Measurements from ENCODE around the gene SPATA46. TPM values are rescaled to one million over a fixed set of nuclear protein-coding genes. Genes with fewer than 3 reads are reported as not detected.
A peak's percentile ranks its signal among the peaks of the same experiment; 100 is the strongest.
"Not testable (repeated sequence)": the region's sequence is repeated elsewhere in the genome, so short reads cannot be mapped to it uniquely, and the experiment has no call there.

The SPATA46 gene, protein sequence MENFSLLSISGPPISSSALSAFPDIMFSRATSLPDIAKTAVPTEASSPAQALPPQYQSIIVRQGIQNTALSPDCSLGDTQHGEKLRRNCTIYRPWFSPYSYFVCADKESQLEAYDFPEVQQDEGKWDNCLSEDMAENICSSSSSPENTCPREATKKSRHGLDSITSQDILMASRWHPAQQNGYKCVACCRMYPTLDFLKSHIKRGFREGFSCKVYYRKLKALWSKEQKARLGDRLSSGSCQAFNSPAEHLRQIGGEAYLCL
- total RNA-seq, result not detected in 2 replicates

- DNase-seq (ENCODE audit: low read depth in 2 of 2), result no peak
Measured at GRCh38 chr1:162376691-162377090, at the start of gene SPATA46. Gene SPATA46, minus strand, starts transcription at chr1:162376854. Its CDS starts 64 bp downstream, at chr1:162376790.

- DNase-seq (ENCODE audit: low read depth in 2 of 2), result no peak
Measured at GRCh38 chr1:162422662-162423375, 46.2 kb upstream of the SPATA46 start.

DNA sequence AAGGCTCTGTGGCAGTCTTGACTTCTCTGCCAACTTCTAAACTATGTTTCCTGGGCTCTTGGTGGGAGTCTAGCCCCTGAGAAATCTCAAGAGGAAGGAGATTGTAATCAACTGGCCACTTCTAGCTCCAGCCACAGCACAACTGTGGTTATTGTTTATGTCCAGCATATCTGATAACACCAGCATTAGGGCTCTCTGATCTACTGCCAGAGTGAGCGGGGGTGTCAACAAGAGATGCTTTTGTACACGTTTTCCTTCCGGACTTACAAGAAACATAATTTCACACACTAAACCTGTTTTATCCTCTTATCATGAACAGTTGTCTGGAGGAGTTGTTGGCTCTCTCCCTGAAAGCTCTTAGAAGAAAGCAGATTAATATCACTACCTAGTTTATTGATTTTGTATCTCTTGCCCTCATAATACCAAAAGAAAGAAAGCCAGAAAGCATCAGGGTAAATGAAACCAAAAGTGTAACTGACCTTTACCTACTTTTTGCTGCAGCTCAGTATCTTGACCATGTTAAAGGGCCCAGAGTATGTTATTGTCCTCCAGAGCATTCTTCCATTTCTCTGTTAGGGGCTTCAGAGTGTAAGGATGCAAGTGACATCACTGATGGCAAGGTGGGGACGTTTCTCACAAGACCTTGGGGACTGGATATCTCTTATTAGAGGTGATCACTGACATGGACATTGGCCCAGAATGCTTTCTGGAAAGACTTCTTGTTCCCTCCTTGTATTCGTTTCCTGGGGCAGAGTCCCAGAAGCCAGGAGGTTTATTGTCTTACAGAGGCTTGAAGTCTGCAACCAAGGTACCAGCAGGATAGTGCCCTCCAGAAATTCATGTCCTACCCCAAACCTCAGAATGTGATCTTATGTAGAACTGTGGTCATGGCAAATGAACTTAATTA is 44.9 kb upstream of the SPATA46 start:
- DNase-seq (ENCODE audit: low read depth in 2 of 2), result peak in 1 of 2 donors; percentile 37

DNA sequence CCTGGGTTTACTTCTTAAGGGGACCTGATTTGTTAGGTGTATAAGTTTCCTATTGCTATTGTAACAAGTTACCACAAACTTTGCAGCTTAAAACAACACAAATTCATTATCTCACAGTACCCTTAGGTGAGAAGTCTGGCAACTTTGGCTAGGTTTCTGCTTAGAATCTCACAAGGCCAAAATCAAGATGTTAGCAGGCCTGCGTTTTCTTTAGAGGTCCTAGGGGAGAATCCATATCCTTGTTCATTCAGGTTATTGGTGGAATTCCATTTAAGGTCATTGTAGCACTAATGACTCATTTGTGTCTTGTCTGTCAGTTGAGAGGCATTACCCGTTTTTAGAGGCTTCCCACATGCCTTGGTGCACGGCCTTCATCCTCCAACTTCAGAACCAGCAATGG is 43.5 kb upstream of the SPATA46 start:
- no peak for DNase-seq (ENCODE audit: low read depth in 2 of 2)

DNA sequence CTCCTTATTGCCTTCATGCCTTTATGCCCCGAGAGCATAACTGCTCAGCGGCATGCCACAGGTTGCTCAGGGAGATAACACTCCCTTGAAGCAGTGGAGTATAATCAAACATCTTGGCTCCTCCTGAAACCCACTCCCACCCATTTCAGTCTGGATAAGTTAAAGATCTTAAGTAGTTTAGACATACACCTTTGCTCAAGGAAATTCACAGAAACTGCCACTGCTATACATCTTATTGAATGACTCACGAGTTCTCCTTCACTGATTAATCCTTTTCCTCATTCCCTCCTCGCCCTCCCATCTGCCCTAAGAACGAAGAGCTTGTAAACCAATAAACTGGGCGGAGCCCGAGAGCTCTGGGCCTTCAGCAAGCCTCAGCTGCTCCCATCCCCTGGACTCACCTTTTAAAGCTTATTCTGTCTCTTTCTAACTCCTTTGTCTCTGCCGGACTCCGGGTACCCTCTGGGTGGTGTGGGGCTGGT is 42.8 kb upstream of the SPATA46 start:
- not testable (repeated sequence) for DNase-seq (ENCODE audit: low read depth in 2 of 2)

DNA sequence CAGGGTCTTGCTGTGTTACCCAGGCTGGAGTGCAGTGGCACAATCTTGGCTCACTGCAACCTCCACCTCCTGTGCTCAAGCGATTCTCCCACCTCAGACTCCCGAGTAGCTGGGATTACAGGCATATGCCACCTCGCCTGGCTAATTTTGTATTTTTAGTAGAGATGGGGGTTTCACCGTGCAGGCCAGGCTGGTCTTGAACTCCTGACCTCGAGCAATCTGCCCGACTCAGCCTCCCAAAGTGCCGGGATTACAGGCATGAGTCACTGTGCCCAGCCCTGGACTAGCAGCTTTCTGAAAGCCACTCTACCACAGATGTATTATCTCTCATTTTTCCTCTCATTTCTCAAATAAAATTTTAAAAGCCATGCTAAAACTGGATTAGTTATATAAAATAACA is 41.9 kb upstream of the SPATA46 start:
- DNase-seq (ENCODE audit: low read depth in 2 of 2), result not testable (repeated sequence)

DNA sequence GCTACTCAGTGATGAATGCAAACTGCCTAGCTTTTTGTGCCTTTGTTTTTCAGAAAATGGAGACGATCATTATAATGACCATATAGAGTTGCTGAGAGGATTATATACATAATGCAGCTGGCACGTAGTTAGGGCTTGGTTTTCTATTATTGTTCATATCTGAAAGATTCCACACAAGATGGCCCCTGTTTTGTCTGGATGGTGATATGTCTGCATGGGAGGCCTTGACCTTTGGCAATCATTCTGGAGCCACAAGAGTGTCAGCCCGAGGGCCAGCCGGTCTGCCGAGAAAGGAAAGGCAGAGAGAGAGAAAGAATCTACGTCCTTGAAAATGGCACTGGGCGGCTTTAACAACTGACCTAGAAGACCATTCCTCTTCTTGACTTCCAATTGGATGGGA is 41.0 kb upstream of the SPATA46 start:
- DNase-seq (ENCODE audit: low read depth in 2 of 2), result no peak

DNA sequence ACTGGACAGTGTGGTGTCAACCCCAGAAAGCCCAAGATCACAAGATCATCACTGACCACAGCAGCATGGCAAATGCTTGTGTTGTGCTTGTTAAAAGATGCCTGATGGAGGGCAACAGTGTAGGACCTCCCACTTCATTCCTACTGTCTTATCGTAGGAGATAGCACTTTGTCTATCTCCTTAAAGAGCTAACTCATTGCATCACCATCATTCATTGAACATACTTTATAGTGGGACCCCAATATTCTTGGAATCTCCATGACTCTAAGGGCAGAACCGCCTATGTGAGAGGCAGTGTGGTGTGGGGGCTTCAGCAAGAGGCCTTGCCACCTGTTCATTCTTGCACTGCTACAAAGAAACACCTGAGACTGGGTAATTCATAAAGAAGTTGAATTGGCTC is 40.3 kb upstream of the SPATA46 start:
- no peak for DNase-seq (ENCODE audit: low read depth in 2 of 2)

DNA sequence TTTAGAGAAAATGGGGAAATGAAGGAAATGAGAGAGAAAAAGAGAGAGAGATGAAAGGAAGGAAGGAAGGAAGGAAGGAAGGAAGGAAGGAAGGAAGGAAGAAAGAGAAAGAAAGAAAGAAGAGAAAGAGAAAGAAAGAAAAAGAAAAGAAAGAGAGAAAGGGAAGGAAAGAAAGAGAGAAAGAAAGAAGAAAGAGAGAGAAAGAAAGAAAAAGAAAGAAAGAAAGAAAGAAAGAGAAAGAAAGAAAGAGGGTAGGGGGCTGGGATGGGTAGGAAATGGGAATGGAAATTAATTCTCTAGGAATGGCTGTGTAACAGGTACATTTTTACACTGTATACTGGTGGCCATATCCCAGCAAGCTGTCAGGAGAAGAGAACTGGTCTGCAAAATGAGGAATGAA is 39.6 kb upstream of the SPATA46 start:
- no peak for DNase-seq (ENCODE audit: low read depth in 2 of 2)

- DNase-seq (ENCODE audit: low read depth in 2 of 2), result peak in 1 of 2 donors; percentile 32
Measured at GRCh38 chr1:162412002-162412401, 35.3 kb upstream of the SPATA46 start, which contains the start of gene SH2D1B. Gene SH2D1B, minus strand, starts transcription at chr1:162412136. Its CDS starts 120 bp downstream, at chr1:162412016.

GRCh38 chr1:162407539-162407938 is 30.9 kb upstream of the SPATA46 start:
- no peak for DNase-seq (ENCODE audit: low read depth in 2 of 2)

DNA sequence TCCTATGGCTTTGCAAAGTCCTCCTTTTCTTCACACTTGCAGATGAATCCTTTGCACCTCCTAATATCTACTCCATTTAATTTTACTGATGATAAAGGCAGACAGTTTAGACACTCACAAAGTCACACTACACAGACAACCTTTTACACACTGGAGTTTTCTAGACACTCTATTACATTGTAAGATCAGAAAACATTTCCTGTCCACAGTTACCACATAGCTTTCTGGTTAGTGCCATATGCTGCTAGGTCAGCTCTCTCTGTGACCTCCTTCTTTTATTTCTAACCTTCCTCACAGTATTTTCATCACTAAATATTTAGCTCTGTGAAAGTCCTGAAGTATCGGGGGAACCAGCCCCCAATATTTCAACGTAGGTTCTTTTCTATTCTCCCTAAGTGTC is 30.2 kb upstream of the SPATA46 start:
- peak in 1 of 2 donors; percentile 36 for DNase-seq (ENCODE audit: low read depth in 2 of 2)

- peak; percentile 22 to 63 for DNase-seq (ENCODE audit: low read depth in 2 of 2)
Measured at GRCh38 chr1:162405800-162406199, 29.1 kb upstream of the SPATA46 start.

DNA sequence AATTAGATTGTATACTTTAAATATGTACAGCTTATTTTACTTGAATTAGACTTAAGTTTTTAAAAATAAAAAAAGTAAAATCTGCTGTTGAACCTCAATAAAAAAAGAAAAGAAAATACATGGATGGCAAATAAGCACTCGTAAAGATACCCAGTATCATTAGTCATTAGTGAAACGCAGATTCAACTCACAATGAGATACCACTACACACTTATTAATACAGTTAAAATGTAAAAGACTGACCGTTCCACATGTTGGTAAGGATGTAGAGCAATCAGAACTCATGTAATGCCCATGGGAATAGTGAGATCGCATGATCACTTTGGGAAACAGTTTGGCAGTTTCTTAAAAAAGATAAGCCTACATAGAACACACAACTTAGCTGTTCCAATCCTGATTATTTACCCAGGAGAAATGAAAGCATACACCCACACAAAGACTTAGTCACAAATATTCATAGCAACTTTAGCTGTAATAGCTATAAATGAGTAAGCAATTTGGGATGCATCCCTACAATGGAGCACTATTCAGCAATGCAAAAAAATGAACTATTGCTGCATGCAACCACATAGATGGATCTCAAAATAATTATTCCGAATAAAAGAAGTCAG is 28.0 kb upstream of the SPATA46 start:
- no peak for DNase-seq (ENCODE audit: low read depth in 2 of 2)

- DNase-seq (ENCODE audit: low read depth in 2 of 2), result no peak
Measured at GRCh38 chr1:162400790-162401355, 24.2 kb upstream of the SPATA46 start.

DNA sequence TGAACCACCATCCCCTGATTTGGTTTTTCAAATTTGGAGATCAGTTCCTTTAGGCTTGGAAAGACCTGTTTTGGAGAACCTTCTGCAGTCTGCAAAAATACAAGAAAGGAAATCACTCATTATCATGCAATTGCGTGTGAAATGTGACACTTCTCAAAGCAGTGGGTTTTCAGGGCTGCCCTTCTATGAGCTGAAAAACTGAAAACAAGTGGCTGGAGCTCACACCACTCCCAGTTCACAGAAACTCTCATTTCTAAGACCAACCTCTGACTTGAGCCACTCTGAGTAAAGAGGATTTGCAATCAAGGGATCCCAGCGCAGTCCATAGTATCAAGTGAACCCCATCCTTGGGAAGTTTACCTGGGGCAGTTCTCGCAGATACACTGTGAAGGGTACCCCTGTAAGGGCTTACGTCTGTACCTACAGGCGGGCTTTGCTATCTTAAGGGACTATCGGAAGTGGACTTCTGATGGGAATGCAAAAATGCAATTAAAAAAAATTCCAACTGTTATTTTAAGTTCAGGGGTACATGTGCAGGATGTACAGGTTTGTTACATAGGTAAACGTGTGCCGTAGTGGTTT is 22.4 kb upstream of the SPATA46 start:
- DNase-seq (ENCODE audit: low read depth in 2 of 2), result no peak

- DNase-seq (ENCODE audit: low read depth in 2 of 2), result no peak
Measured at GRCh38 chr1:162397943-162398560, 21.4 kb upstream of the SPATA46 start.

DNA sequence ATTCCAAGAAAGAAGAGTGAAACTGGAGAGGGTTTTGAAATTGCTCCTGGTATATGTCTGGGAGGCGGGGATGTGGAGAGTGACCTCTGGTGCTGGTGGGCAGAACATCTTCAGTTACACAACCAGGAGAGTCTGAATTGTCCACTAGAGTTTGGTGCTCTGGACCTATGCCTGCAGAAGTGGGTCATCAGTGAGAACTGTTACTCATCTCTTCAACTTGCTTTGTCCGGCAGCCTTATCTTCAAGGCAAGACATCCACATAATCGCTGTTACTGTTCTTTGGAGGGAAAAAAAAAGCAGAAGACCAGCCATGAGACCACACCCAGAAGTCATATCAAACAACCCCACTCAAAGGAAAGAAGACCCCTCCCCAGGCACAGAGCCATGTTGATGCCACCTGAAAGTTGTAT is 20.4 kb upstream of the SPATA46 start:
- DNase-seq (ENCODE audit: low read depth in 2 of 2), result no peak

DNA sequence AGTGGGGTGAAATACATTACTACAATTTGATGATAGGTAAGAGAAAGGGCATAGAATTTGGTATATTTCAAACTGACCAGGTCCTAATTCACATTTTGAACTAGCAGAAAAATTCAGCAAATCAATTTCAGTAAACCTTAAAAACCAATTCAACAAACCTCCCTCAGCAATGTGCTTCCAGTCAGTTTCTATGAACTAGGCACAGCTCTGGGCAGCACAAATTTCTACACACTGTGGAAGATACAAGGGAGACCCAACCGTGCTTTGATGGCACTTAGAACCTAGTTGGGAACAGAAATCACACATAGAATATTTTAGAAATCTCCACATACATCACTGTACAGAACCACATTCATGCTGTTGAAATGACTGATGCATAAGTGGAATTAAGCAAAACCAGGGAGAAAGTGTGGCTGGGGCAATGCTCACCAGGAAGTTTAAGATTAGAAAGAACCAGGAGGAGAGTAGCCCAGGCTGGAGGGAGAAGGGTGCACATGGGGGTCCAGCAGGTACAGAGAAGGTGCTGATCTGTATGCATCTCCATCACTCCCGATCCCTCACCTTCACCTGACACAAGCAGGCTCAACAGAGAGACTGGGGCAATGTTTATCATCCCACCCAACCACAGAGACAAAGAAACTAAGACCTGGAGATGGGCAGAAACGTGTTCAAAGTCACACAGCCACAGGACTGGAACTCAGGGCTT is 19.7 kb upstream of the SPATA46 start:
- no peak for DNase-seq (ENCODE audit: low read depth in 2 of 2)

Data from dermis microvascular lymphatic vessel endothelial cell (primary cell).